ENCODE data around the gene CLASP1. TPM values are rescaled to one million over a fixed set of nuclear protein-coding genes. Genes with fewer than 3 reads are reported as not detected.
"Not testable (repeated sequence)": the region's sequence is repeated elsewhere in the genome, so short reads cannot be mapped to it uniquely, and the experiment has no call there.

Gene CLASP1
- total RNA-seq, 1 donor from 2014 or later, result 64.4 TPM

DNA sequence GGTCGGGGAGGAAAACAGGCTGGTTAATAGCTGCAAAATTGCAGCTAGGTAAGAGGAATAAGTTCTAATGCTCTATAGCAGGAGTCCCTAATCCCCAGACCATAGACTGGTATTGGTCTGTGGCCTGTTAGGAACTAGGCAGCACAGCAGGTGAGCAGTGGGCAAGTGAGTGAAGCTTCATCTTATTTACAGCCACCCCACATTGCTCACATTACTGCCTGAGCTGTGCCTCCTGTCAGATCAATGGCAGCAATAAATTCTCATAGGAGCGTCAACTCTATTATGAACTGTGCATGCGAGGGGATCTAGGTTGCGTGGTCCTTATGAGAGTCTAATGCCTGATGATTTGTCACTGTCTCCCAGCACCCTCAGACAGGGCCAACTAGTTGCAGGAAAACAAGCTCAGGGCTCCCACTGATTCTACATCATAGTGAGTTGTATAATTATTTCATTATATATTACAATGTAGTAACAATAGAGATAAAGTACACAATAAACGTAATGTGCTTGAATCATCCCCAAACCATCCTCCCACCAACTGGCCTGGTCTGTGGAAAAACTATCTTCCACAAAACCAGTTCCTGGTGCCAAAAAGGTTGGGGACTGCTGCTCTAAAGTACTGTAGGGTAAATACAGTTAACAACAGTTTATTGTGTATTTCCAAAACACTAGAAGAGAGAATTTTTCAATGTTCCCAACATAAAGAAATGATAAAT lies 272.6 kb downstream of the CLASP1 start:
- DNase-seq (ENCODE audit: low spot score), result no peak

DNA sequence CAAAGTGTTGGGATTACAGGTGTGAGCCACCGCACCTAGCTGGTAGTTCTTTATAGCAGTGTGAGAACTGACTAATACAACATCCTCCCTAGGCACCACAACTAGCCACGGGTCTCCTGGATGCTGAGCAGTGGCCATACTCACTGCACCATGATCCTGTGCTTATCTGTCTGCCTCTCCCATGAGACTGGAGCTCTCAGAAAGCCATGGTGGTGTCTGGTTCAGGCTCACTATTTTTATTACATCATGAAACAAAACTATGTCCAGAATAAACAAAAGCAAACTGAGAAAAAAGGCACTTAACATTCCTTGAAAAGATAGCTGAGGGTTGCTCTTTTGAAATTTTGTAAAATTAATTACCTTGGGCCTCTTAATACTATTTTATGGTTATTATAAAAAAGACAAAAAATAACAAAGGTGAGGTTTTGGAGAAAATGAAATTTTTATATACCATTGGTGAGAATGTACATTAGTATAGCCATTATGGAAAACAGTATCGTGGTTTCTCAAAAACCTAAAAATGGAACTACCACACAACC lies 273.6 kb downstream of the CLASP1 start:
- DNase-seq (ENCODE audit: low spot score), result no peak

DNA sequence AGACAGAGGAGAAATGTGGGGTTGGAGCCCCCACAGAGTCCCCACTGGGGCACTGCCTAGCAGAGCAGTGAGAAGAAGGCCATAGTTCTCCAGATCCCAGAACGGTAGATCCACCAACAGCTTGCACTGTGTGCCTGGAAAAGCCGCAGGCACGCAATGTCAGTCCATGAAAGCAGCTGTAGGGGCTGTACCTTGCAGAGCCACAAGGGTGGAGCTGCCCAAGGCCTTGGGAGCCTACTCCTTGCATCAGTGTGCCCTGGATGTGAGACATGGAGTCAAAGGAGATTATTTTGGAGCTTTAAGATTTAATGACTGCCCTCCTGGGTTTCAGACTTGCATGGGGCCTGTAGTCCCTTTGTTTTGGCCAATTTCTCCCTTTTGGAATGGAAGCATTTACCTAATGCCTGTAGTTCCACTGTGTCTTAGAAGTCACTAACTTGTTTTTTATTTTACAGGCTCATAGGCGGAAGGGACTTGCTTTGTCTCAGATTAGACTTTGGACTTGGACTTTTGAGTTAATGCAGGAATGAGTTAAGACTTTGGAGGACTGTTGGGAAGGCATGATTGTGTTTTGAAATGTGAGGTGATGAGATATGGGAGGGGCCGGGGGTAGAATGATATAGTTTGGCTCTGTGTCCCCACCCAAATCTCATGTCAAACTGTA lies 274.7 kb downstream of the CLASP1 start:
- DNase-seq (ENCODE audit: low spot score), result not testable (repeated sequence)

DNA sequence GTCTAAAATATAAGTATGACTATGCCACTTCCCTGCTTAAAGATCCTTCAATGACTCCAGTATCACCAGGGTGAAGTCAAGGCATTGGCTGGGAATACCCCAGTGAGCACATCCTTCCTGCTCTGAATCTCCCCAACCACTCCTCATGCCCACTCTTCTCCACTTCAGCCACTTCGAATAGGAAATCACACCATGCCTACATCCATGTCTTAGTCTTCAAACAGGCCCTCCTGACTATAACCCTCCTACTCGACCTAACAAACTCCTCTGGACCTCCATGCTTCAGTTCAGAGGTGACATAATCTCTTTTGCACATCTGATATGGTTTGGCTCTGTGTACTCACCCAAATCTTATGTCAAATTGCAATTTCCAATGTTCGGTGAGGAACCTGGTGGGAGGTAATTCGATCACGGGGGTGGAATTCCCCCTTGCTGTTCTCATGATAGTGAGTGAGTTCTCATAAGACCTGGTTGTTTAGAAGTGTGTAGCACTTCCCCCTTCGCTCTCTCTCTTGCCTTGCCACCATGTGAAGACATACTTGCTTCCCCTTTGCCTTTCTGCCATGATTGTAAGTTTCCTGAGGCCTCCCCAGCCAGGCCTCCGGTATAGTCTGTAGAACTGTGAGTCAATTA lies 276.4 kb downstream of the CLASP1 start:
- DNase-seq (ENCODE audit: low spot score), result no peak

DNA sequence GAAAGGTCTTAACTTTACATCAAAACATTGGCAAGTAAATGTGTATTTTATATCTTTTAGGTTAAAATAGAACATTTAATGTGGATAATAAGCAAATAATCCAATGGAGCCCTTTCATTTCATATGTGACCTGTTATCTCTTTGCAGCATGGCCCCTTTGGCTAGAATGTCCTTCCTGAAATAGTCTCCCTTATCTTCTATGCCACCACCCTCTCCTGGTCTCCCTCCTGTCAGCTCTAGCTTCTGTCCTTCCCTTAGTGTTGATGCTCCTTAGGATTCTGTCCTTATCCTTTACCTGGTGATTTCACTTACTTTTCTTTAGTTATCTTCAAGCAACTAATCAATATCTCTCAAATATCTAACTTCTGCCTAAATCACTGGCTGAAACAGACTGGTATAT lies 277.2 kb downstream of the CLASP1 start:
- no peak for DNase-seq (ENCODE audit: low spot score)

DNA sequence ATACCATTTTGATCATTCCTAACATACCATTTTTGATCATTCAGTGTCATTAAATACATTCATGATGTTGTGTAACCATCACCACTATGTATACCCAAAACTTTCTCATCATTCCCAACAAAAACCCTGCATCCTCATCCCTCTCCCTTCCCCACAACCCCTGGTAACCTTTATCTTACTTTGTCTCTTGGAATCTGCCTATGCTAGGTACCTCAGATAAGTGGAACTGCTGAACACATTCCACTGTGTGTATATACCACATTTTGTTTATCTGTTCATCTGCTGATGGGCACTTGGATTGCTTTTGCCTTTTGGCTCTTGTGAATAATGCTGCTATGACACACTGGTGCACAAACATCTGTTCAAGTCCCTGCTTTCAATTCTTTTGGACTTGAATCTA lies 280.4 kb downstream of the CLASP1 start:
- DNase-seq (ENCODE audit: low spot score), result no peak

DNA sequence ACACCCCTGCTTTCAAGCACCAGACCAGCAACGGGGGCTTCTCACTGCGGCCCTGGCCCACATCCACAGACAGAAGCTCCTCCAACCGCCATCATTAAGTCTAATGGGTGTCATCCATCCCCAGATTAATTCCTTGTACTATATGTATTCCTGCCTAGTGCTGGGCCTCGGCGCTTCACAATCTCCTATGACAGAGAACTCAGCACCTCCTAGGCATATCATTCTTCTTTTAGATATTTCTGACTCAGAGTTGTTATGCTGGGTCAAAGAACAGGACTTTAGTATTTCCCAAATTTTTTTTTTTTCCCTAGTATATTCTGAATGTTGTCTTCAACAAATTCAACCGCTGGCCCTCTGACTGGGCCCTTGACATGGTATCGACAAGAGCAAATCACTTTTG lies 281.1 kb downstream of the CLASP1 start:
- no peak for DNase-seq (ENCODE audit: low spot score)

DNA sequence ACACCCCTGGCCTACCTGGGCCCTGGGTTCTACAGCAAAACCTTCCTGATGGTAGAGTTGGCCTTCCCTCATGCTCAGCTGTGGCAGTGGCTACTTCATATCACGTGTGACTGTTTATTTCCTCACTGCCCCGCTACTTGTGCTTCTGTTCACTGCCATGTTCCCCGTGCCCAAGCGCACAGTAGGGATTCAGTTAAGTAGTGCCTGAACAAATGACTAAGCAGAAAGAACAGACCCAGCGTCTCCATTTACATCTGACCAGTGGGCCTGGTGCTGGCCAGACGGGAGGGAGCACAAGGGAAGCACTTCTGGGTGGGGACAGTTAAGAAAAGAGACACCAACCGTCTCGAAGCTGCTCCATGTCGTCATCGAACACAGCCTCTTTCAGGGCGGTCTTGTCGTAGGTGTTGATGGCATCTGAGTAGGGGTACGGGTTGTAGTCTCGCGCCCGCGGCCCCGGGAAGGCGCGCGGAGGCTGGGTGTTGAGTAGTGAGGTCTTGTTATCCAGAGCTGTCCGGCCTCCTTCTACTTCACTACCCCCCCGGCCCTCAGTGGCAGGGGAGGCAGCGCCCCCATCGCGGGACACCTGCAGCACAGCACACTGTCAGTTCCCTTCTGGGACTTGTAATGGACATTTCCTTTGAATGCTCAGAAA lies 281.9 kb downstream of the CLASP1 start:
- DNase-seq (ENCODE audit: low spot score), result no peak

DNA sequence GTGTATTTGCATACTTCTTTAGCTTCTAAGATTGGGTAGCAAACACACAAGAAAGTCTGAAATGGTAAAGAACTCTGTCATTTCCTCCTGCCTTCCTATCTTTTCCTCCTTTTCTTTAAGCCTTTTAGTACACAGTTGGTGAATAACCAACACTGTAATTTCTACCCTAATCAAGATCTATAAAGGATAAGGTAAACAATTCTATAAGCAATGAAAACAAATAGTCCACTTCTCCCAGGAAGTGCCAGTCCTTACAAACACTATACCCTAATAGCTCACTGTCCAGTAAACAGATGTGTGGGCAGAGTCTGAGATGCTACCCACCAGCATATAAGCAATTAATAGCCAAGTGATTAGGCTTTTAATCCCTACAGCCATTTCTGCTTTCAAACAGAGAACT lies 283.2 kb downstream of the CLASP1 start:
- no peak for DNase-seq (ENCODE audit: low spot score)

DNA sequence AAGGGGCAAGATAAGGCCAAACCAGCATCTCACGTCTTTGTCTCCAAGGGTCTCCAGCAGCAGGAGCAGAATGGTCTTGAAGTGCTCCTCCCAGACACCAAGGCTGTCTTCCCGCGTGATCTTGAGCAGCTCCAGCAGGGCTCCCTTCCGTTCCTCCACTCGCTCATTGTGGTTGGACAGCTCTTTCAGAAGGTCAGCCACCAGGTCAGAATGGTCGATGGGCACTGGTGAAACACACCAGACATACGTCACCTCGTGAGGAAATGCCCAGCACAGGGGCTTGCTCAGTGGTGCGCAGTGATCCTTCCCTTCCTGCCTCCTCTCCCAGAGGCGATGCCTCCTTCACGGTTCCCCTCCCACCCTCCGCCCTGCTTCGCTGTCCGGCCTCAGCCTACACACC lies 284.2 kb downstream of the CLASP1 start:
- DNase-seq (ENCODE audit: low spot score), result no peak

DNA sequence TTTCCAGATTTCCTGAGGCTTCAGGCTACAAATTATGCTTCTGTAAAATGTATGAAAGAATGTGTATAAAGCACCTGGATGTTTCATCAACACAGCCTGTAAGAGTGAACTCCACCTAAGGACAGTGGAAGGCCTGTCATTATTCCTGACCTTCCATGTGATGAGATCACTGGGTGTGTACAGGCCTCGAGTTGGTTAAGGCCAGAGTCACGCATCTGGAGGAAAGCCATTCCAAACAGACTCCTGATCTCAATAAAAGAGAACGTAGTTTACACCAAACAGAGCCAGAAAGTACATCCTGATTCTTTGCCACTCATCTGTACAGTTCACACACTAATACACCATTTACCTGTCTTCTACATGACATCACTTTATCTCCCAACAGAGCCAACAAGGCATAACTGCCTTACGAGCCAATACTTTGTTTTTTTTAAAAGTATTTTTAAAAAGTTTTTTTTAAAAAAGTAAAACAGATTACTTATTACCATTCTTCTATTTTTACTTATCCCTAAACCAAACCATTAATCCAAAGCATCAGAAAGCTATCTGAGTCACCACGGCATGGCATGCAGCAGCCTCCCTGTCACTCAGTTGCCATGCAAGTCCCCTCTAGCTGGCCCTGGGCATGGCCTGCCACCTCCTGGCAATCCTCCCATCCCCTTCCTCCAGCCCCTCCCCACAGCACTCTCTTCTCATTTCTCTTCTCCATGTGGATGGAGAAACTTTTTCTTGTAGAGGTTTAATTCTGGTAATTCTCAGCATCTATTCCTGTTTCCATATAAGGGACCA lies 285.4 kb downstream of the CLASP1 start:
- no peak for DNase-seq (ENCODE audit: low spot score)

DNA sequence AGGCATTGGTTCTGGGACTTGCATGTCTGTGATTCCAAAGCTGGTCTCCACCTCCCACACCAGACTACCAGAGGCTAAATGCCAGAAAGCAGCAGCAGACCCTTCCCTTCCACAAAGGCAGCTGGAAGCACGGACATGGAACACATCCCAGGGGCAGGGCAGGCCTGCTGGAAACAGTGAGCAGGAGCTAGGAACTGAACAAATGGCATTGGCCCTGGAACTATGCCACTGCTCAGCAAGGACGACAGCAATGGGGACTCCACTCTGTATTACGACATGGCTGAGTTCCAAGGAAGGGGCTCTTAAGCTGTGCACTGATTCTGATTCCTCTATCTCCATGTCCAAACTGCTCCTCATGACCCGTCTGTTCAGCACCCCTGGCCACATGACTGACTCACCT lies 286.5 kb downstream of the CLASP1 start:
- no peak for DNase-seq (ENCODE audit: low spot score)

DNA sequence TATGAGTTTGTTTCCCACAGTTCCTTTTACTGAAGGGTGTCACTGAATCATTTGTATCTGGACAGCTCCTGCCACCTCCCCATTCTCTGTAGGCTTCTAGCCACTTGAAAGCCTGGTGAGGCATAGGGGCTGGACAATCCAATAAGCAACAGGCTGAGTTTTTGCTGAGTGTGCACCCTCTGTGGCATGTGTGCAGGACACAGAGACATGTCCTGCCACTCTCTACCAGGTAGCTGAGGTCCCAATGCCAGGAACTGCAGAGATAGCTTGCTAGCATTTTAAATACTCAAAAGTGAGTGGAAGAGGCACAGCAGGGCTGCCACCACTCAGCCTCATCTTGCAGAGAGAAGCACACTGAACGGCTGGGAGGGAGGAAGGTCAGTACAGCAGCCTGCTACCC lies 287.0 kb downstream of the CLASP1 start:
- DNase-seq (ENCODE audit: low spot score), result no peak

DNA sequence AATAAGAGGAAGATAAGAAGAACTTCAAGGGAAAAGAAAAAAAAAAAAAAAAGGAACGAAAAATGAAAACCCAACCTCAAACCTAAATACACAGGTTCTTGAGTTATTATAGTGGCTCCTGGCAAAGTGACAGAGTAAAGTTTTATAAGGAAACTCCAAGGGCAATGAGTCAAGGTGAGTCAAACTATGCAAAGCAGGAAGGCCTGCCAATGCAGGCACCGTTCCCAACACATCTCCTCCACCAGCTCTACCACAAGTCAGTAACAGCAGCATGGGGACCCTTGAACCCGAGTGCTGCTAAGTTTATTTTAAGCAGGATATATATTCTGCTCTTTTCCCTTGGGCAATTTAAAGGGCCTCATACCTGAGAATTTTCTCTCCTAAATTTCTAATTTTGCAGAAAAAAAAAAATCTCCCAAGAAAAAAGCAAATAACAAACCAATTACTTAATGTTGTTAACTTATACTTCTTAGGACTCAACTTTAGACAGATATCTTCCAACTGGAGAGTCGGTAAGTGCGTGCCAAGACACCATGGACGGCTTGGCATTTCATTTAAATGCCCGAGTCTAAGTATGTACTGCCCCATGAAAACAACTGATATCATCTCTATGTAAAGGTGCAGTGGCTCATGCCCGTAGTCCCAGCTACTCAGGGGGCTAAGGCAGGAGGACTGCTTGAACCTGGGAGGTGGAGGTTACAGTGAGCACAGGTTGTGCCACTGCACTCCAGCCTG lies 288.5 kb downstream of the CLASP1 start:
- no peak for DNase-seq (ENCODE audit: low spot score)

DNA sequence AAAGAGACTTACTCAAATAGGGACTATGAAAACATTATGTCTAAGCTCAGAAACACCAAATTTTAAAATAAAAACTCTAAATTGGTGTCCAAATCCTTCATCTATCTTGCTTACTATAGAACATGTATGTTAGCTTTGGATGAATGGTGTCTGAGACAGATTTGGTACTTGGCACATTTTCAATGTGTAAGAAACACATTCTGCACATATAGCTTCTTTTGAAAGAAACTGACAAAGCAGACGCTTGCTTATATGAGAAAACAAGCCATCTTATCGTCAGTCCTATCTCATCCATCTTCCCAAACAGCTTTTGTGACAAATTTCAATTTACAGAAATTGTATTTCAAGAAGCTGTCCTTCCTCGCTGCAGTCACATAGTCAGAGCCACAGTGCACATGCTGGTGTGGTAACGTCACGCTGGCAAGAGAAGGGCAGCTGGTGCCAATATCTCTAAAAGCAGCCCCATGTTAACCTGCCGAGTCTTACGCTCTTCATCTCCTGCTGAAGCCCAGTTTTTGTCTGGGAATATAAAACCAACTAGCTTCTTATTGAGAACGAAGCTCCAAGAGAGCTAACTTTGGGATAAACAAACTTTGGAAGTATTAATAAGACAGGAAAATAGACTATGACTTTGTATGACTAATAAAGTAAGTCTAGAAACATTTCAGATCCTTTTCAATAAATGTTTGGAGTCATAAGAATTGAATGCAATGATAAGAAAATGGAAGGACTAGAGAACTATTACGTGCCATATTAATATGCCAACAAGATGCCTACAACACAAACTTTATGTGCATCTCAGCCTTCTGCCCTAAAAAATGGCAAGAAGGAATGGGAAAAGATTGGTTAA lies 289.3 kb downstream of the CLASP1 start:
- no peak for DNase-seq (ENCODE audit: low spot score)

DNA sequence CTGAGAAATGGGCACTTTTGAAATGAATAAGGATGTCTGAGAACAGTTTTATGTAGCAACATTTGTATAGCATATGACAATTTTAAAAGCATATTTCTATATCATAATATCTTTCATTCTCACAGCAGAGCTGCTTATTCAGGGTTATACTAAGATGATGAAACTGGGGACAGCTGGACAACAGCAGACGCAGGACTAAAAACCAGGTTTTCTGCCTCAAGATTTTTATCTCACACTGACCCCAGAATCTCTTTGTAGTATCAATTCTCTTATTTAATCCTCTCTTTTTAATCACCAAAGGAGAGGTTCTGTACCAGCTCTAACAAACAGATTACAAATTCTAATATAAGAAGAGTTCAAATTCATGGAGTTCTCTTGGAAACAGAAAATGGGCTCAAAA lies 290.1 kb downstream of the CLASP1 start:
- no peak for DNase-seq (ENCODE audit: low spot score)

DNA sequence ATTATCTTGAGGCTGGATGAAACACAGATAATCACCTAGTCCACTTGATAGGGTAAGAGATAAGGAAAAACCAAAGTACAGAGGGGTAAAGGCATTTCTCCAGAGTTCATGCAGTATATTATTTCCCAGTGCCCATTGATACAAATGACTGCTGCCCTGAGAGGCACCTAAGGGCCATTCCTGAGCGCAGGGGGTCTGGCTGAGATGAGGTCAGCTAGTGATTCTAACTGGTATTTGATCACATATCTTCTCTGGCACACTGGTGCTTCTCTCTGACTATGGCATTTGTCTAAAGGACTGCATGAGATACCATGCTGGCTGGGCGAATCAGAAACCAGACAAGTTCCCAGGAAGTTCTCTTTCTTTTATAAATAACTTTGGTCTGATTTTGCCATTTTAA lies 291.0 kb downstream of the CLASP1 start:
- DNase-seq (ENCODE audit: low spot score), result no peak

DNA sequence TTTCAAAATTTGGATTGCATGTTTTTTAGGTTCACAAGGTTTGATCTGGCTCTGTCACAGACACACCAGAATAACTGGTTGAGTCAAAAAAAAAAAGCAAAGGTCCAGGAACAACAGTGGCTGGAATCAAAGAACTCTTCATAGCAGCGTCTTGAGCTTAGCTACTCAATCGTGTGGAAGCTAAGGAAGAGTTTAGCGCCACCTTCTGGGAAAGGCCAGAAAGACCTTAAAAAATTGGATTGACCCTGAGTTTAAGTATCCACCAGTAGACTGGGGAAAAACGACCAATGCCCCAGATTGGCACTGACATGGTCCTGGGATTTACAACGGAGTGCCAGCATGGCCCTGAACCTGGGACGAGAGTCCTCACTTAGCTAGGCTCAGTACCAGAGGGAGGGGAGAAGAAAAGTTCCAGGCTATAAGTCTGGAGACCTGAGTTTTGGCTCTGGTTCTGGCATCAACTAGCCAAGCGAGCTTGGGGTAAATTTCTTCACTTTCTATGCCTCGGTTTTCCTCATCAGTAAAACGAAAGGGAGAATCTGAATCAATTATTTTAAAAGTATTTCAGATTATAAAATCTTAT lies 293.1 kb downstream of the CLASP1 start:
- DNase-seq (ENCODE audit: low spot score), result no peak

DNA sequence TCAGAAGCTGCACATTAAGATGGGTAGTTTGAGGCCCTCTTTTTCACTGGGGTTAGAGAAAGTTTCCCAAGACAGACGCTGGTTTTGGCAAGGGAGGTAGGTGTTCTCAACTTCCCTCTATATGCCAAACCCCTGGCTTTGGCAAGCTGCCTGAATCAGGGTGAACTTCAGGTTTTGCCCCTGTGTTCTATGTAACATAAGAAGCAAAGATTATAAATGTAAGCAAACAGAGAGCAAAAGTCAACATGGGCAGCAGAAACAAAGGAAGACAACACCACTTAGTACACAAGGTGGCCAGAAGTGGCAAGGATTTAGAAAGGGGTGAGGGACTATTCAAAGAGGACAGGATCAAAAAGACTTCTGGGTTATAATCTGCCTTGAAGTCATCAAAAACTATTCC lies 293.8 kb downstream of the CLASP1 start:
- DNase-seq (ENCODE audit: low spot score), result no peak
